H1 (cell line): ENCODE results near the gene KCNK7.

Experiments
- CTCF ChIP-seq, 3 experiments: IDR thresholded peaks; 1 replicate in 2 of 3; 2 replicates in 1 of 3; pipeline versions ENCODE4 v1.5.1 to v1.6.1; 2011; ENCODE audit warnings: low read length in 3 of 3, mild to moderate bottlenecking in 3 of 3, inconsistent platforms in 2 of 3, low read depth in 1 of 3, moderate library complexity in 1 of 3; ENCODE audit not compliant: insufficient read depth in 1 of 3; ENCODE audit errors: control extremely low read depth in 1 of 3
- NRF1 ChIP-seq: IDR thresholded peaks from 2 replicates; pipeline ENCODE4 v1.6.1; 2011; ENCODE audit warnings: mild to moderate bottlenecking, low read depth, low read length, improper control_type of control experiment
- POLR2A ChIP-seq, 2 experiments: IDR thresholded peaks; 1 replicate in 1 of 2; 2 replicates in 1 of 2; pipeline ENCODE4 v1.6.1; 2011; ENCODE audit warnings: low read depth in 2 of 2, low read length in 2 of 2, mild to moderate bottlenecking in 2 of 2; ENCODE audit errors: control extremely low read depth in 1 of 2
- POLR2AphosphoS5 ChIP-seq: IDR thresholded peaks from 2 replicates; pipeline ENCODE4 v1.6.1; 2011; ENCODE audit warnings: low read depth, low read length
- RBBP5 ChIP-seq: IDR thresholded peaks from 2 replicates; pipeline ENCODE4 v1.7.1; 2012; ENCODE audit warnings: low read depth, mild to moderate bottlenecking, inconsistent platforms, low read length, moderate library complexity, borderline replicate concordance
- SIN3A ChIP-seq, 2 experiments: IDR thresholded peaks in 1 of 2; conservative IDR thresholded peaks in 1 of 2; 2 replicates each; pipeline ENCODE4 v1.6.1; 2011 to 2012; ENCODE audit warnings: low read length in 2 of 2, improper control_type of control experiment in 1 of 2, low read depth in 1 of 2, mild to moderate bottlenecking in 1 of 2
- SUZ12 ChIP-seq: fragments of 200-600 bp; sonication (generic); IDR thresholded peaks from 2 replicates; pipeline ENCODE4 v1.6.1; 2012; ENCODE audit warnings: mild to moderate bottlenecking, inconsistent platforms, low read length, moderate library complexity, mixed read lengths
- ZNF274 ChIP-seq: IDR thresholded peaks from 2 replicates; pipeline ENCODE4 v1.7.0; 2012; ENCODE audit warnings: low read length, borderline replicate concordance; ENCODE audit errors: extremely low read depth

GRCh38 chr11:65630215-65630614 lies 34.6 kb upstream of the KCNK7 start:
- TF ChIP-seq CTCF (IDR thresholded peaks at IDR 0.05; ENCODE audit: control extremely low read depth in 1 of 3, insufficient read depth in 1 of 3, low read depth in 1 of 3, low read length in 3 of 3) (no peak), RBBP5 (no peak), POLR2A (IDR thresholded peaks at IDR 0.05; ENCODE audit: control extremely low read depth in 1 of 2, low read depth in 2 of 2, low read length in 2 of 2) (no peak), POLR2AphosphoS5 (no peak), SUZ12 (no peak), ZNF274 (no peak), SIN3A (conservative IDR thresholded peaks at IDR 0.05 in 1 of 2, IDR thresholded peaks at IDR 0.05 in 1 of 2; ENCODE audit: low read depth in 1 of 2, low read length in 2 of 2) (no peak), NRF1 (no peak)
